H9 (cell line): ENCODE results near the gene SVOP. TPM values are rescaled to one million over a fixed set of nuclear protein-coding genes. Genes with fewer than 3 reads are reported as not detected.

Source experiments
- DNase-seq: peaks from one replicate; pipeline ENCODE4 v3.0.0-alpha.2; 2017
- H2AFZ ChIP-seq: one replicate; pipeline ENCODE4 v1.6.1; 2013; ENCODE audit warnings: mild to moderate bottlenecking, low read length, control low read depth, moderate library complexity
- H2AK5ac ChIP-seq: 2 replicates; pipeline ENCODE4 v1.6.1; 2013; ENCODE audit warnings: low read length, control low read depth, mixed read lengths; ENCODE audit not compliant: insufficient read length
- H2BK120ac ChIP-seq: one replicate; pipeline ENCODE4 v1.6.1; 2013; ENCODE audit warnings: low read depth, mild to moderate bottlenecking, low read length, control low read depth, inconsistent platforms; ENCODE audit not compliant: poor library complexity, severe bottlenecking
- H2BK12ac ChIP-seq: 2 replicates; pipeline ENCODE4 v1.6.1; 2013; ENCODE audit warnings: low read length, control low read depth, mixed read lengths, low read depth; ENCODE audit not compliant: insufficient read length
- H2BK15ac ChIP-seq: 2 replicates; pipeline ENCODE4 v1.6.1; 2013; ENCODE audit warnings: low read depth, low read length, control low read depth
- H2BK20ac ChIP-seq: one replicate; pipeline ENCODE4 v1.6.1; 2013; ENCODE audit warnings: low read depth, mild to moderate bottlenecking, low read length, control low read depth, inconsistent platforms; ENCODE audit not compliant: poor library complexity, severe bottlenecking
- H2BK5ac ChIP-seq: 2 replicates; pipeline ENCODE4 v1.6.1; 2013; ENCODE audit warnings: low read length, control low read depth, mixed read lengths; ENCODE audit not compliant: insufficient read length
- H3K14ac ChIP-seq: 2 replicates; pipeline ENCODE4 v1.6.1; 2013; ENCODE audit warnings: low read length, control low read depth; ENCODE audit not compliant: insufficient read depth
- H3K18ac ChIP-seq: 2 replicates; pipeline ENCODE4 v1.6.1; 2013; ENCODE audit warnings: low read depth, mild to moderate bottlenecking, mixed read lengths, low read length, control low read depth; ENCODE audit not compliant: insufficient read length
- H3K23ac ChIP-seq: 2 replicates; pipeline ENCODE4 v1.6.1; 2013; ENCODE audit warnings: low read length, control low read depth, mixed read lengths, low read depth; ENCODE audit not compliant: insufficient read length
- H3K23me2 ChIP-seq: 2 replicates; pipeline ENCODE4 v1.6.1; 2013; ENCODE audit warnings: low read depth, mild to moderate bottlenecking, mixed read lengths, low read length, control low read depth; ENCODE audit not compliant: insufficient read length, poor library complexity, severe bottlenecking
- H3K27ac ChIP-seq: 2 replicates; pipeline ENCODE4 v1.5.1; 2013; ENCODE audit warnings: low read length, control low read depth, mixed read lengths, low read depth; ENCODE audit not compliant: insufficient read length
- H3K27me3 ChIP-seq: 2 replicates; pipeline ENCODE4 v1.6.1; 2013; ENCODE audit warnings: low read length, control low read depth, inconsistent platforms; ENCODE audit not compliant: insufficient read depth
- H3K4ac ChIP-seq: 2 replicates; pipeline ENCODE4 v1.6.1; 2013; ENCODE audit warnings: low read depth, mild to moderate bottlenecking, control low read depth, inconsistent platforms, low read length, moderate library complexity
- H3K4me1 ChIP-seq: 2 replicates; pipeline ENCODE4 v1.6.1; 2013; ENCODE audit warnings: low read length, control low read depth, inconsistent platforms; ENCODE audit not compliant: insufficient read depth
- H3K4me2 ChIP-seq: 2 replicates; pipeline ENCODE4 v1.6.1; 2013; ENCODE audit warnings: low read length, control low read depth, mixed read lengths; ENCODE audit not compliant: insufficient read length, insufficient read depth
- H3K56ac ChIP-seq: 2 replicates; pipeline ENCODE4 v1.6.1; 2013; ENCODE audit warnings: low read depth, mild to moderate bottlenecking, mixed read lengths, low read length, control low read depth; ENCODE audit not compliant: insufficient read length
- H3K79me1 ChIP-seq: 2 replicates; pipeline ENCODE4 v1.6.1; 2013; ENCODE audit warnings: low read depth, mild to moderate bottlenecking, moderate library complexity, low read length, control low read depth, inconsistent platforms; ENCODE audit not compliant: insufficient read depth, poor library complexity, severe bottlenecking
- H3K79me2 ChIP-seq: 2 replicates; pipeline ENCODE4 v1.6.1; 2013; ENCODE audit warnings: low read length, control low read depth, inconsistent platforms; ENCODE audit not compliant: insufficient read depth
- H3K9ac ChIP-seq: 2 replicates; pipeline ENCODE4 v1.6.1; 2013; ENCODE audit warnings: low read length, control low read depth, mixed read lengths; ENCODE audit not compliant: insufficient read length; ENCODE audit errors: extremely low read depth
- H3K9me3 ChIP-seq: one replicate; pipeline ENCODE4 v1.6.1; 2013; ENCODE audit warnings: low read depth, low read length, inconsistent platforms; ENCODE audit not compliant: control insufficient read depth
- H3T11ph ChIP-seq: one replicate; pipeline ENCODE4 v1.6.1; 2013; ENCODE audit warnings: mild to moderate bottlenecking, low read length, control low read depth, inconsistent platforms
- H4K20me1 ChIP-seq: one replicate; pipeline ENCODE4 v1.6.1; 2013; ENCODE audit not compliant: control insufficient read depth, insufficient read length, insufficient read depth
- H4K5ac ChIP-seq: 2 replicates; pipeline ENCODE4 v1.6.1; 2013; ENCODE audit warnings: low read depth, mild to moderate bottlenecking, mixed read lengths, low read length, control low read depth; ENCODE audit not compliant: insufficient read length
- H4K8ac ChIP-seq: replicated peaks from 2 replicates; pipeline ENCODE4 v1.6.1; 2013; ENCODE audit warnings: low read length, control low read depth, mixed read lengths, low read depth; ENCODE audit not compliant: insufficient read length
- H4K91ac ChIP-seq: 2 replicates; pipeline ENCODE4 v1.6.1; 2013; ENCODE audit warnings: low read depth, mild to moderate bottlenecking, moderate library complexity, mixed read lengths, low read length, control low read depth; ENCODE audit not compliant: insufficient read length
- H3K27ac Mint-ChIP-seq, 3 experiments: 2 replicates in 2 of 3; 3 replicates in 1 of 3; pipeline ENCODE4 v1.8.0; 2020 to 2021; ENCODE audit warnings: mixed read lengths in 3 of 3, mild to moderate bottlenecking in 1 of 3, moderate library complexity in 1 of 3
- H3K27me3 Mint-ChIP-seq: 2 replicates; pipeline ENCODE4 v1.8.0; 2021; ENCODE audit warnings: low read depth, mild to moderate bottlenecking, moderate library complexity, mixed read lengths
- H3K36me3 Mint-ChIP-seq, 3 experiments: 2 replicates in 2 of 3; 3 replicates in 1 of 3; pipeline ENCODE4 v1.8.0; 2020 to 2021; ENCODE audit warnings: low read depth in 3 of 3, mixed read lengths in 3 of 3; ENCODE audit not compliant: insufficient read depth in 1 of 3
- H3K4me1 Mint-ChIP-seq, 2 experiments: 2 replicates each; pipeline ENCODE4 v1.8.0; 2020; ENCODE audit warnings: mixed read lengths in 2 of 2
- H3K4me3 Mint-ChIP-seq, 2 experiments: 2 replicates in 1 of 2; 3 replicates in 1 of 2; pipeline ENCODE4 v1.8.0; 2020 to 2021; ENCODE audit warnings: mild to moderate bottlenecking in 2 of 2, mixed read lengths in 2 of 2, moderate library complexity in 1 of 2
- H3K9me3 Mint-ChIP-seq, 2 experiments: 2 replicates in 1 of 2; 3 replicates in 1 of 2; pipeline ENCODE4 v1.8.0; 2020; ENCODE audit warnings: mild to moderate bottlenecking in 2 of 2, mixed read lengths in 2 of 2, moderate library complexity in 1 of 2
- WGBS: extraction: QIAGEN DNeasy Blood & Tissue Kit; methylation state at CpG from one replicate; pipeline ENCODE4 v1.1.7; 2013; ENCODE audit warnings: missing lambda C conversion rate, low lambda C conversion rate, mixed read lengths; ENCODE audit not compliant: insufficient read length; ENCODE audit errors: extremely low coverage; 5-methylcytosine and 5-hydroxymethylcytosine counted together
- total RNA-seq: library from RNA; stranded (reverse); gene quantifications from 2 replicates; pipeline ENCODE4 v1.2.1, GENCODE V29; 2021
- TF ChIP-seq, protein P1 (sequence below): fragments of 200-600 bp; sonication (generic); conservative IDR thresholded peaks from 3 replicates; pipeline ENCODE4 v1.8.0; 2021; ENCODE audit warnings: antibody characterized with exemption, mild to moderate bottlenecking

SVOP gene
- total RNA-seq, 1 experiment from 2014 or later, result 0.15 TPM

DNA sequence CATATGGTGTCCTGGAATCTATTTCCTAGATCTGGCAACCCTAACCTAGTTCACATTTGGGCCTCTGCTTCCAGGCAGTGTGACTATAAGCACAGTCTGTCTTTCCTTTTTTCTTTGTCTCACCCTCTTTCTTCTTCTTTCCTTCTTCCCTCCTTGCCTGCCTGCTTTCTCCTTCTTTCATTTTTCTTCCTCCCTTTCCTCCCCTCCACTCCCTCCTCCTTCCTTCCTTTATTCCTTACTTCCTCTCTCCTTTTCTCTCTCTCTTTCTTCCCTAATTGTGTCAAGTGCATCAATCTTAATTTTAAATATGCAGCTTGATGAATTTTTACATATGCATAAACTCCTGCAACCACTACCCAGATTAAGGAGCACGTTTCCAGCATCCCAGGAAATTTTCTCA, 145.6 kb downstream of the SVOP start:
- Histone ChIP-seq H3K18ac (no peak overlapping the region), H3K9ac (no peak overlapping the region), H4K8ac (no peak overlapping the region), H3K27ac (no peak overlapping the region), H3K56ac (no peak overlapping the region), H4K91ac (no peak overlapping the region), H2BK120ac (no peak overlapping the region), H3K79me2 (no peaks in the 10 kb centered on the region), H3K23ac (no peak overlapping the region), H3T11ph (no peak overlapping the region), H2BK5ac (no peak overlapping the region), H3K14ac (no peak overlapping the region), H3K4ac (no peak overlapping the region), H3K4me2 (no peak overlapping the region), H3K23me2 (no peaks in the 10 kb centered on the region), H2BK15ac (no peak overlapping the region), H2BK20ac (no peak overlapping the region), H2AK5ac (no peak overlapping the region), H3K79me1 (no peaks in the 10 kb centered on the region), H2AFZ (no peak overlapping the region), H4K5ac (no peak overlapping the region), H2BK12ac (no peak overlapping the region), H3K9me3 (no peaks in the 10 kb centered on the region), H4K20me1 (no peaks in the 10 kb centered on the region), H3K27me3 (no peaks in the 10 kb centered on the region), H3K4me1 (no peaks in the 10 kb centered on the region)
- DNase-seq, result no peak
- no peaks in the 10 kb centered on the region; a peak in 1 of 5 replicates for H3K9me3 Mint-ChIP-seq
- WGBS, result no CpG with 5 or more reads among the region's 1 CpG
- H3K36me3 Mint-ChIP-seq, result no peaks in the 10 kb centered on the region
- H3K27me3 Mint-ChIP-seq, result no peaks in the 10 kb centered on the region
- H3K27ac Mint-ChIP-seq, result no peak overlapping the region
- TF ChIP-seq, protein P1, sequence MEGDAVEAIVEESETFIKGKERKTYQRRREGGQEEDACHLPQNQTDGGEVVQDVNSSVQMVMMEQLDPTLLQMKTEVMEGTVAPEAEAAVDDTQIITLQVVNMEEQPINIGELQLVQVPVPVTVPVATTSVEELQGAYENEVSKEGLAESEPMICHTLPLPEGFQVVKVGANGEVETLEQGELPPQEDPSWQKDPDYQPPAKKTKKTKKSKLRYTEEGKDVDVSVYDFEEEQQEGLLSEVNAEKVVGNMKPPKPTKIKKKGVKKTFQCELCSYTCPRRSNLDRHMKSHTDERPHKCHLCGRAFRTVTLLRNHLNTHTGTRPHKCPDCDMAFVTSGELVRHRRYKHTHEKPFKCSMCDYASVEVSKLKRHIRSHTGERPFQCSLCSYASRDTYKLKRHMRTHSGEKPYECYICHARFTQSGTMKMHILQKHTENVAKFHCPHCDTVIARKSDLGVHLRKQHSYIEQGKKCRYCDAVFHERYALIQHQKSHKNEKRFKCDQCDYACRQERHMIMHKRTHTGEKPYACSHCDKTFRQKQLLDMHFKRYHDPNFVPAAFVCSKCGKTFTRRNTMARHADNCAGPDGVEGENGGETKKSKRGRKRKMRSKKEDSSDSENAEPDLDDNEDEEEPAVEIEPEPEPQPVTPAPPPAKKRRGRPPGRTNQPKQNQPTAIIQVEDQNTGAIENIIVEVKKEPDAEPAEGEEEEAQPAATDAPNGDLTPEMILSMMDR, result no peak
- peaks cover 0 to 2% of the 10 kb centered on the region in 2 experiments; a peak in 1 of 4 replicates for H3K4me1 Mint-ChIP-seq
- H3K4me3 Mint-ChIP-seq, result no peak overlapping the region
